GM12892 (cell line): ENCODE results near the gene ACVR1B.

Experiments
- POLR2A ChIP-seq: IDR thresholded peaks from 2 replicates; pipeline ENCODE4 v1.6.1; 2011; ENCODE audit warnings: low read depth, low read length, control low read depth
- POLR2AphosphoS5 ChIP-seq: IDR thresholded peaks from 2 replicates; pipeline ENCODE4 v1.6.1; 2011; ENCODE audit warnings: low read depth, low read length, control low read depth
- TAF1 ChIP-seq: IDR thresholded peaks from 2 replicates; pipeline ENCODE4 v1.6.1; 2011; ENCODE audit warnings: low read depth, mild to moderate bottlenecking, control low read depth, low read length, borderline replicate concordance

DNA sequence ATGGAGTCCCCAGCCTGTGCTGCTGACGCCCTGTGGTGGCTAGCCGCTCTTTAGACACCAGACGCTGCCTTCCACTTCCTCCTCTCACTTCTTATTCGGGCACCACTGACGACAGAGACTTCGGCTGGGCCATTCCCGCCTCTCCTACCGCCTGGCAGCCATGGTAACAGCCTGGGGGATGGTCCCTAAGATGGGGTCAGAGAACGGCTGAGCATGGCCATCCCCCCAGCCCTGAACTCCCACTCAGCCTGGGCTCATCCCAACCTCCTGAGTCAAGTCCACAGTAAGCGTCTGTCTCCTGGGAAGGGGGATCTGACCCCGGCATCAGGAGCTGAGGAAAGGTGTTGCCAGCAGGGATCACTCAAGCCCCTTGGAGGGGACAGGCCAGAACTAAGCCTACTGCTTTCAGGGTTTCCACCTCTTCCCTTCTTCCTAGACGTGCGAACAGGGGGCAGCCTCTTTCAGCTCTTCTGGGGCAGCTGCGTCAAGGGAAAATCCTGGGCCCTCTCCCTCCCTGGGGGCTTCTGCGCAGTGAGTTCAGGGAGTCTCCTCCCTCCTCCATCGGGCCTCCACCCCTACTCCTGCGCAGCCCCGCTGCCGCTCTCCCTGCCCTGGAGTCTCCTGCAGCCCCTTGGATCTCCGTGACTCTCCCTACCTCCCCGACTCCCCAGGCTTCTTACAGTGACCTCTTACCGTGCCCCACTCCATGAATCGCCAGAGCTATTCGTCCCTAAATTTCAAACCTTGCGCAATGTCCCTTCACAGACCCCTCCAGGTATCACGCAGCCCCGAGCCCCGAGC is 54.6 kb downstream of the ACVR1B start:
- TF ChIP-seq POLR2AphosphoS5 (no peak), TAF1 (no peak), POLR2A (no peak)
